DMS79 treated with DMSO at 0.1 percent for 48 hours (cell line): ENCODE results near the gene ATOSA.

Experiments used
- DNase-seq: peaks from one replicate; lab custom pipeline; 2025; lab: John Stamatoyannopoulos, UW

The ATOSA gene

GRCh38 chr15:52679232-52680040 is at the start of gene ATOSA:
TSS of gene ATOSA (minus strand) at chr15:52679388. CDS start at chr15:52678021, 1,367 bp downstream.
- peak; percentile 63 for DNase-seq

GRCh38 chr15:52728899-52729298 is 49.7 kb upstream of the ATOSA start:
- DNase-seq = no peak

GRCh38 chr15:52727815-52728214 is 48.6 kb upstream of the ATOSA start:
- DNase-seq = no peak

- DNase-seq = no peak
Observed at GRCh38 chr15:52726195-52726594, 47.0 kb upstream of the ATOSA start.

GRCh38 chr15:52718551-52718950 is 39.4 kb upstream of the ATOSA start:
- DNase-seq = no peak

- no peak for DNase-seq
Observed at GRCh38 chr15:52717924-52718323, 38.7 kb upstream of the ATOSA start.

GRCh38 chr15:52717481-52717880 is 38.3 kb upstream of the ATOSA start:
- no peak for DNase-seq

GRCh38 chr15:52716536-52716935 is 37.3 kb upstream of the ATOSA start:
- DNase-seq = no peak

GRCh38 chr15:52715411-52715810 is 36.2 kb upstream of the ATOSA start:
- no peak for DNase-seq

GRCh38 chr15:52714968-52715367 is 35.8 kb upstream of the ATOSA start:
- no peak for DNase-seq

- DNase-seq = no peak
Observed at GRCh38 chr15:52710708-52711389, 31.7 kb upstream of the ATOSA start.

GRCh38 chr15:52710050-52710707 is 31.0 kb upstream of the ATOSA start:
- no peak for DNase-seq

- DNase-seq = no peak
Observed at GRCh38 chr15:52709187-52709981, 30.2 kb upstream of the ATOSA start.

GRCh38 chr15:52706091-52706490 is 26.9 kb upstream of the ATOSA start:
- no peak for DNase-seq

GRCh38 chr15:52702390-52702789 is 23.2 kb upstream of the ATOSA start:
- DNase-seq = no peak

- peak; percentile 42 for DNase-seq
Observed at GRCh38 chr15:52699457-52699856, 20.3 kb upstream of the ATOSA start.

GRCh38 chr15:52698514-52698913 is 19.3 kb upstream of the ATOSA start:
- DNase-seq = no peak

- no peak for DNase-seq
Observed at GRCh38 chr15:52697051-52697450, 17.9 kb upstream of the ATOSA start.

- DNase-seq = no peak
Observed at GRCh38 chr15:52695154-52695553, 16.0 kb upstream of the ATOSA start.

- no peak for DNase-seq
Observed at GRCh38 chr15:52689562-52689961, 10.4 kb upstream of the ATOSA start.

- no peak for DNase-seq
Observed at GRCh38 chr15:52683580-52683979, 4.4 kb upstream of the ATOSA start.

- no peak for DNase-seq
Observed at GRCh38 chr15:52682781-52683180, 3.6 kb upstream of the ATOSA start.
